HepG2 (cell line): ENCODE data around the gene FMN2. TPM values are rescaled to one million over a fixed set of nuclear protein-coding genes. Genes with fewer than 3 reads are reported as not detected.

Source experiments
- ATAC-seq: fragments of 200-7000 bp; cut with Tn5 transposase; 3 replicates; pipeline ENCODE4 v1.9.1; 2020; ENCODE audit warnings: mild to moderate bottlenecking, moderate library complexity
- BruUV-seq: library from RNA; stranded (reverse); fragments of 400-500 nt; replicated peaks from 2 replicates; lab custom pipeline; 2021; lab: Mats Ljungman, UMichigan
- CTCF ChIA-PET: fragments of 300-600 bp; formaldehyde crosslinking; extraction: SDS; loops from one replicate; lab custom pipeline; 2021; ENCODE audit warnings: low total read pairs, inconsistent platforms, low intra/inter-chr PET ratio; lab: Yijun Ruan, JAX
- POLR2A ChIA-PET: fragments of 350-600 bp; sonication (Branson Sonifier 250); formaldehyde crosslinking; loops from one replicate; lab custom pipeline; 2020; ENCODE audit warnings: antibody characterized with exemption, inconsistent platforms; lab: Yijun Ruan, JAX
- DNase-seq: peaks from one replicate; pipeline ENCODE4 v3.0.0-alpha.2; 2015; ENCODE audit warnings: low spot score
- FAIRE-seq: peaks from 3 replicates; lab custom pipeline; 2011; peaks lifted over from hg19 to GRCh38; lab: Jason Lieb, UNC
- H2AFZ ChIP-seq: one replicate; pipeline ENCODE4 v1.6.1; 2011; ENCODE audit warnings: low read length, inconsistent platforms
- H3K27ac ChIP-seq: fragments of 300-600 bp; 3 replicates; pipeline ENCODE4 v1.8.0; 2011; ENCODE audit warnings: mixed run types, mild to moderate bottlenecking, mixed read lengths, low read length, inconsistent platforms; ENCODE audit not compliant: insufficient read depth; ENCODE audit errors: extremely low read length
- H3K27me3 ChIP-seq, 2 experiments: fragments of 200-600 bp in 1 of 2; 2 replicates in 1 of 2; 3 replicates in 1 of 2; pipeline versions ENCODE4 v1.6.0 to v1.8.0; 2011; ENCODE audit warnings: low read length in 2 of 2, mild to moderate bottlenecking in 2 of 2, moderate library complexity in 2 of 2, inconsistent platforms in 1 of 2; ENCODE audit not compliant: insufficient read depth in 2 of 2, control insufficient read depth in 1 of 2
- H3K36me3 ChIP-seq, 2 experiments: fragments of 200-600 bp in 1 of 2; replicated peaks in 1 of 2; 2 replicates in 1 of 2; 3 replicates in 1 of 2; pipeline versions ENCODE4 v1.5.1 to v1.8.0; 2011; ENCODE audit warnings: low read length in 2 of 2, inconsistent platforms in 1 of 2; ENCODE audit not compliant: insufficient read depth in 2 of 2, control insufficient read depth in 1 of 2
- H3K4me1 ChIP-seq: 2 replicates; pipeline ENCODE4 v1.5.1; 2012; ENCODE audit warnings: low read length, inconsistent platforms; ENCODE audit not compliant: insufficient read depth
- H3K4me2 ChIP-seq: 2 replicates; pipeline ENCODE4 v1.6.0; 2011; ENCODE audit warnings: low read depth, low read length, inconsistent platforms
- H3K4me3 ChIP-seq, 3 experiments: fragments of 200-600 bp in 1 of 3; sonication (generic), shearing (Covaris generic) in 1 of 3; replicated peaks in 1 of 3; 2 replicates each; pipeline ENCODE4 v1.5.1; 2011 to 2016; ENCODE audit warnings: low read length in 3 of 3, inconsistent platforms in 2 of 3, low read depth in 2 of 3, mild to moderate bottlenecking in 2 of 3, control low read depth in 1 of 3, mixed read lengths in 1 of 3; ENCODE audit not compliant: insufficient read depth in 1 of 3
- H3K79me2 ChIP-seq: one replicate; pipeline ENCODE4 v1.6.1; 2011; ENCODE audit warnings: low read length, inconsistent platforms; ENCODE audit not compliant: insufficient read depth
- H3K9ac ChIP-seq: 2 replicates; pipeline ENCODE4 v1.6.0; 2011; ENCODE audit warnings: mild to moderate bottlenecking, low read depth, low read length, inconsistent platforms; ENCODE audit not compliant: insufficient read depth
- H3K9me3 ChIP-seq: 2 replicates; pipeline ENCODE4 v1.5.1; 2012; ENCODE audit warnings: mild to moderate bottlenecking, low read length
- H4K20me1 ChIP-seq: 2 replicates; pipeline ENCODE4 v1.6.0; 2011; ENCODE audit warnings: inconsistent platforms, mild to moderate bottlenecking, low read length, moderate library complexity; ENCODE audit not compliant: insufficient read depth
- FOXM1 ChIP-seq: sonication (generic); formaldehyde crosslinking; IDR thresholded peaks from 2 replicates; pipeline ENCODE4 v1.5.0; 2020; ENCODE audit warnings: missing genetic modification reagents
- KDM1A ChIP-seq: IDR thresholded peaks from 2 replicates; pipeline ENCODE4 v1.6.1; 2016; ENCODE audit warnings: missing compliant biosample characterization
- SIX1 ChIP-seq: sonication (generic); formaldehyde crosslinking; IDR thresholded peaks from 2 replicates; pipeline ENCODE4 v1.4.0; 2020; ENCODE audit warnings: missing genetic modification reagents, borderline replicate concordance
- ZNF367 ChIP-seq: sonication (generic); formaldehyde crosslinking; IDR thresholded peaks from 2 replicates; pipeline ENCODE4 v1.4.0; 2020; ENCODE audit warnings: missing genetic modification reagents, borderline replicate concordance
- WGBS: methylation state at CpG from one replicate; pipeline ENCODE4 v1.1.6; 2017; ENCODE audit warnings: low lambda C conversion rate; 5-methylcytosine and 5-hydroxymethylcytosine counted together
- in situ Hi-C: cut with HindIII; loops from 2 replicates; pipeline ENCODE4 v1.10.0; 2017; ENCODE audit warnings: low pct_unique_long_range_greater_than_20kb; ENCODE audit not compliant: extremely low pct_ligation_motif_present
- intact Hi-C: fragments of 100-400 bp; cut with micrococcal nuclease; formaldehyde crosslinking; loops from one replicate; pipeline ENCODE4 v1.10.0; 2022; ENCODE audit not compliant: unreplicated experiment
- polyA plus RNA-seq, 8 experiments: library from polyadenylated mRNA; depleted of rRNA in 3 of 8; stranded (reverse) in 7 of 8; unstranded in 1 of 8; fragments of >200 nt; fragmentation: Illumina TruSeq in 4 of 8; extraction: Trizol in 4 of 8; gene quantifications; 2 replicates each; pipeline versions ENCODE4 v1.2.1 to v1.2.3, GENCODE V29; 2011 to 2016; ENCODE audit warnings: low read depth in 4 of 8, missing spikeins in 1 of 8, mixed read lengths in 1 of 8; ENCODE audit not compliant: insufficient read depth in 1 of 8
- total RNA-seq, 5 experiments: library from RNA; depleted of rRNA; stranded (reverse); fragments of >200 nt; fragmentation: Illumina TruSeq; extraction: Trizol; gene quantifications; 2 replicates each; pipeline ENCODE4 v1.2.3, GENCODE V29; 2016; ENCODE audit warnings: low read depth in 1 of 5
- TF ChIP-seq, protein P1 (sequence below): sonication (generic); formaldehyde crosslinking; IDR thresholded peaks from 2 replicates; pipeline ENCODE4 v1.5.1; 2020; ENCODE audit warnings: mild to moderate bottlenecking, missing genetic modification reagents, borderline replicate concordance

FMN2 gene
- total and polyA plus RNA-seq, 2 of the 13 experiments (the other 11 are each of a cell fraction or from before 2014, with no cell fraction given): not detected

GRCh38 chr1:240235521-240236288 is 144.0 kb downstream of the FMN2 start:
- H3K27ac ChIP-seq: no peak overlapping the region
- no peaks in the 10 kb centered on the region for H3K79me2 ChIP-seq
- no TSS peak for BruUV-seq
- WGBS: 0% methylated on average over 4 of the region's 4 CpGs
- FAIRE-seq: no peak
- H3K4me2 ChIP-seq: no peak overlapping the region
- DNase-seq: no peak
- H2AFZ ChIP-seq: no peak overlapping the region
- no peaks in the 10 kb centered on the region for H3K36me3 ChIP-seq
- in situ Hi-C loops (no loop called here), intact Hi-C loops (no loop called here)
- no peak overlapping the region for H3K9ac ChIP-seq
- ChIA-PET POLR2A (no interaction called here), CTCF (no interaction called here)
- TF ChIP-seq FOXM1 (no peak), KDM1A (CRISPR knock-in tag) (no peak), ZNF367 (CRISPR knock-in tag) (no peak), SIX1 (CRISPR knock-in tag) (no peak)
- TF ChIP-seq, protein P1, sequence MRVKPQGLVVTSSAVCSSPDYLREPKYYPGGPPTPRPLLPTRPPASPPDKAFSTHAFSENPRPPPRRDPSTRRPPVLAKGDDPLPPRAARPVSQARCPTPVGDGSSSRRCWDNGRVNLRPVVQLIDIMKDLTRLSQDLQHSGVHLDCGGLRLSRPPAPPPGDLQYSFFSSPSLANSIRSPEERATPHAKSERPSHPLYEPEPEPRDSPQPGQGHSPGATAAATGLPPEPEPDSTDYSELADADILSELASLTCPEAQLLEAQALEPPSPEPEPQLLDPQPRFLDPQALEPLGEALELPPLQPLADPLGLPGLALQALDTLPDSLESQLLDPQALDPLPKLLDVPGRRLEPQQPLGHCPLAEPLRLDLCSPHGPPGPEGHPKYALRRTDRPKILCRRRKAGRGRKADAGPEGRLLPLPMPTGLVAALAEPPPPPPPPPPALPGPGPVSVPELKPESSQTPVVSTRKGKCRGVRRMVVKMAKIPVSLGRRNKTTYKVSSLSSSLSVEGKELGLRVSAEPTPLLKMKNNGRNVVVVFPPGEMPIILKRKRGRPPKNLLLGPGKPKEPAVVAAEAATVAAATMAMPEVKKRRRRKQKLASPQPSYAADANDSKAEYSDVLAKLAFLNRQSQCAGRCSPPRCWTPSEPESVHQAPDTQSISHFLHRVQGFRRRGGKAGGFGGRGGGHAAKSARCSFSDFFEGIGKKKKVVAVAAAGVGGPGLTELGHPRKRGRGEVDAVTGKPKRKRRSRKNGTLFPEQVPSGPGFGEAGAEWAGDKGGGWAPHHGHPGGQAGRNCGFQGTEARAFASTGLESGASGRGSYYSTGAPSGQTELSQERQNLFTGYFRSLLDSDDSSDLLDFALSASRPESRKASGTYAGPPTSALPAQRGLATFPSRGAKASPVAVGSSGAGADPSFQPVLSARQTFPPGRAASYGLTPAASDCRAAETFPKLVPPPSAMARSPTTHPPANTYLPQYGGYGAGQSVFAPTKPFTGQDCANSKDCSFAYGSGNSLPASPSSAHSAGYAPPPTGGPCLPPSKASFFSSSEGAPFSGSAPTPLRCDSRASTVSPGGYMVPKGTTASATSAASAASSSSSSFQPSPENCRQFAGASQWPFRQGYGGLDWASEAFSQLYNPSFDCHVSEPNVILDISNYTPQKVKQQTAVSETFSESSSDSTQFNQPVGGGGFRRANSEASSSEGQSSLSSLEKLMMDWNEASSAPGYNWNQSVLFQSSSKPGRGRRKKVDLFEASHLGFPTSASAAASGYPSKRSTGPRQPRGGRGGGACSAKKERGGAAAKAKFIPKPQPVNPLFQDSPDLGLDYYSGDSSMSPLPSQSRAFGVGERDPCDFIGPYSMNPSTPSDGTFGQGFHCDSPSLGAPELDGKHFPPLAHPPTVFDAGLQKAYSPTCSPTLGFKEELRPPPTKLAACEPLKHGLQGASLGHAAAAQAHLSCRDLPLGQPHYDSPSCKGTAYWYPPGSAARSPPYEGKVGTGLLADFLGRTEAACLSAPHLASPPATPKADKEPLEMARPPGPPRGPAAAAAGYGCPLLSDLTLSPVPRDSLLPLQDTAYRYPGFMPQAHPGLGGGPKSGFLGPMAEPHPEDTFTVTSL (CRISPR knock-in tag): no peak
- no peaks in the 10 kb centered on the region for H4K20me1 ChIP-seq
- H3K27me3 ChIP-seq: no peaks in the 10 kb centered on the region; a peak in 1 of 5 replicates
- H3K9me3 ChIP-seq: no peaks in the 10 kb centered on the region
- no peaks in the 10 kb centered on the region for H3K4me1 ChIP-seq
- no peak overlapping the region for H3K4me3 ChIP-seq
- no peak for ATAC-seq
